Inferior parietal cortex (tissue), 1 donor: Measurements from ENCODE around the gene FAM78B.

ENCODE experiments used
- DNase-seq: peaks from one replicate; pipeline ENCODE4 v3.0.0-alpha.2; 2016; ENCODE audit errors: extremely low spot score

Gene FAM78B

DNA sequence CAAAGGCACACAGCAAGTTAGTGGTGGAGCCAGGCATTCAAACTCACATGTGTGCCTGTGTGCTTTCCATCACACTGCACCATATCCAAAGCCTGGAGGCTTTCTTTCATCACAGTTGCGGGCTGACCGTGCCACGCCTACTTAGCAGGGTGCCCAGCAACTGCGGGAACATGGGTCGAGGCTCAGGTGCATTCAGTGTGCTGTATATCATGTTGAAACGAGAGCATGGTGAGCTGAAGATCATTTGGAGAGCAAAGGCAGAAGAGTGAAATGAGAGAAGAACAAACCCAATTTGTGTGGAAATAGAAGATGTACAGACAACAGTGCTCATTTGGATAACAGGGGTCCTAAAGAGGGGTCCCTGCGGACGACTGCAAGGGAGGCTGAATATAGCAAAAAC, 46.5 kb downstream of the FAM78B start:
- no peak for DNase-seq

DNA sequence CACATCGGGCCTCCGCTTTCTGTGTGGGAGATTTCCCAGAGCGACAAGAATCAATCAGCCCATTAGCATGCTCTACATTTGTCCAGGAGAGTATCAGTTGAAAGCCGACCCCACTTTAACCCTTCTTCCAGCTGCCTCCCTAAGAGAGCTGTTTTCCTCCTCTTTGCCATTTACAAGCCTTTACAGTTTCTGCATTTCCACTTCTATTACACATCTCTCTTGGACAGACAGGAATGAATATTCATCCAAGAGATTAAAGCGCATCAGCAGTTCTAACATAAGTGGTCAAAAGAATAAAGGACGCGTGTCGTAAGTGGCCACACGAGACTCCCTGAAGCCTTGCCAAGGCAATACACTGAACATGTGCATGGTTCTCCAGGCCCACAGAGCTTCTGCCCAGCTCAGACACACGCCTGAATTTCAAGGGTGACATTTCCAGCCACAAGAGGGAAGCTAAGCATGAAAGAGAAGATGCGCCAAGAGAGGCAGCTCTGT, 47.3 kb downstream of the FAM78B start:
- peak; percentile 18 for DNase-seq

DNA sequence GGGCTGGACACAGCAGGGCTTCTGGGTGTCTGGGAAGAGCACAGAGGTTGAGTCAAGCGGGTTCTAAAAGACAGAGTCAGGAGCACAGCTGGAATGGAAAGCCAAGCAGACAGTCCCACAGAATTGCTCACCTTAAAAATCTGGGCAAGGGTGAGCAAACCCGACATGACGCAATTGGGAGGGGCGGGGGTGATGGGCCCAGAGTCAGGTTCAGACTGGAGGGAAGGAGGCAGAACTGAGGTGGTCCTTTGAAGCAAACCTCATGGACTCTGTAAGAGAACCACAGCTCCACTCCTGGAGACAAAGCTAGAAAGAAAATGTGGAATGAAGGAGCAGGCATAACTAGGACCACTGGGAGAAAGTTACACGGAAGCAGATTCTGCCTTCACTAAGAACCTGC, 49.0 kb downstream of the FAM78B start:
- DNase-seq: no peak

DNA sequence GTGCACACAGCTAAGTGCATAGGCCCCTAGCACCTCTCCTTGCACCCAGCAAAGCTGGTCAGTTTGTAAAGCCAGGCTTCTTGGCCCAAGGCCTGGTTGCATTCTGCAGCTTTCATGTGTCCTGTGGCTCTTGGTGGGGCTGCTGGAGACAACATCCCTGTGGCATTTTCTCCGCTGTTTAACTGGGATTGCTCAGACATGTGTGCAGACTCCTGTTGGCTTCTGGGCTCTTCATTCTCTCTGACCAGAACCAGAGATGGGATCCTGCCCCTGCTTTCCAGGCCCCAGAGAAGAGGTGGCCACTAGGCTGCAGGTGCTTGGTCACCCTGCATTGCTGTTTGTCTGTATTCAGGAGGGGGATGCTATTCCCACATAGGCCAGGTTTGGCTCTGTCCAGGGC, 50.8 kb downstream of the FAM78B start:
- no peak for DNase-seq

DNA sequence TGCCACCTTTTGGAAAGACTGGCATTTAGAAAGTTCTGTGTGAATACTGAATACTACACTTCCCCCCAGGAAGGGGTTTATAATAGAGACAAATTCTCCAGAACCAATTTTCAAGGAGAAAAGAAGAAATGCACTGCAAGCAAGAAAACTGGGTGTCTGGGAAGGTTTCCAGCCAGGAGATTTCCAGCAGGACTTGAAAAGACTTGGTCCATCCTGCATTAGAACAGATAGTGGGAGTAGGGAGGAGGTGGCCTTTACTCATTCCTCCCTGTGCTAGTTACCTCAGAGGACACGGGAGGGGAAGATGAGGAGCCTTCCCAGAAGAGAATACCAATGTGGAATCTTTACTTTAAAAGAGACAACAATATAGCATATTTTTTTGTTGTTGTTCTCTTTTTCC, 52.4 kb downstream of the FAM78B start:
- peak; percentile 35 for DNase-seq

DNA sequence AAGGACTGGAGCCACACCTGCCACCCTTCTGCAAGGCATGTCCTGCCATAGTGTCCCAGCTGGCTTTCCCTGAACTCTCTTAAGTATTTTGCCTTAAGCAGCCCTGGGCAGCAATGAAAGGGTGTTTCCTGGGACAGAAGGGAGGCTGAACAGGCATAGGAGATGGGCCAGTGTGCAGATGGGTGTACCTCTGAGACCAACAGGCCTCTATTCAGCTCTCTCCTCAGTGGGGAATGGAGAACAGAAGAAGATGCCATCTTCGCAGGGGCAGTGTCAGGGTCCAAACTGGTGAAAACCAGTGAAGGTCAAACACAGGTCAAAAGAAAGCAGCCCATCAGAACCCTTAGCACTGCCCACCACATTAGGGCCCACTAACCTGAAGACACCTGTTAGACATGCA, 53.2 kb downstream of the FAM78B start:
- no peak for DNase-seq

DNA sequence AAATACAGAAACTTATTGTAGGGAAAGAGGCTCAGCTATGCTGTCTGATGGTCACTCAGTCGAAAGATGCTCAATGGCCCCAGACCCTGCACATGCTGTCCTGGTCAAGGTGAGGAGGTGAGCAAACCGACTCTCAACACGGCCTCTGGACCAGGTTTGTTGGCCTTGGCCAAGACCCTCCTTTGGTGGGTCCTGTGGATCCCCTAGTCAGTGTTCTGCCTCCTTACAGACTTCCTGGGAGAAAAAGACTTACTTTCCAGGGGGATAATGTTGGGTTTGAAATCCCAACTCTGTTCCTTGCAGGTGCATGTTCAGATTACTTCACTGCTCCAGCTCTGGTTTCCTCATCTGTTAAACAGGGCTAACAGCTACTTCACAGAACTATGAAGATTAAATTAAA, 53.8 kb downstream of the FAM78B start:
- no peak for DNase-seq

DNA sequence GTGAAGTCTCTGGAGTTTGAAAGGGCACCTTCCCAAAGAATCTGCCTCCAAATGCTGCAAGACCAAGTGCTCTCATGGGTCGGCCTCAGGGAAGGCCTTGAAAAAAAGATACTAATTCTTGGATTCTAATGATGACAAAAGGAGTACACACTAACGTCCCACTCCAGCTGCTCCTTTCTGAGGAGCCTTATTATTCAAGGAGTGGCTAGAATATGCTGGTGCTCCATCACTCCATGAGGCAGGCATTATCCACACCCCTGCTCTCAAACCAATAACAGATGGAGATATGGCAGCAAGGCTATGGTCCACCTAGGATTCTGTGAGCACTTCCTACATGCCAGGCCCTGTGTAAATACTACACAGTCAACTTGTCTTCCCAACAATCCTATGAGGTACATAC, 54.4 kb downstream of the FAM78B start:
- no peak for DNase-seq

DNA sequence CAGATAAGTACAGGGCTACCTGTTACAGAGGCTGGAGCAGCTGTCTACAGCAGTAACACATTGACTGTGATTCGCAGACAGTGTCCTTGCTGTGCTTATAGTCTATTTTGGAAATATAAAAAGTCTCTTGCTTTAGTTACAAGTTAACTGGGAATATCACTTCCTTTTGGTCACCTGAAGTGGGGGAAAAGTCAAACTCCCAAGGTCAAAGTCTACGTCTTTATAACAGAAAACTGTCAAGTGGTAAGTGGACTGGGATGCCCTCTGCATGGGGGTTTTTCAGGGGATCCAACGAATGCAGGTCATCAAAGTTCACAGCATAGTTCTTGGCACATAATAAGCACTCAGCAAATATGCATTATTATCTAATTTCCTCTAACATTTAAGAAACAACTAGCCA, 55.4 kb downstream of the FAM78B start:
- no peak for DNase-seq

DNA sequence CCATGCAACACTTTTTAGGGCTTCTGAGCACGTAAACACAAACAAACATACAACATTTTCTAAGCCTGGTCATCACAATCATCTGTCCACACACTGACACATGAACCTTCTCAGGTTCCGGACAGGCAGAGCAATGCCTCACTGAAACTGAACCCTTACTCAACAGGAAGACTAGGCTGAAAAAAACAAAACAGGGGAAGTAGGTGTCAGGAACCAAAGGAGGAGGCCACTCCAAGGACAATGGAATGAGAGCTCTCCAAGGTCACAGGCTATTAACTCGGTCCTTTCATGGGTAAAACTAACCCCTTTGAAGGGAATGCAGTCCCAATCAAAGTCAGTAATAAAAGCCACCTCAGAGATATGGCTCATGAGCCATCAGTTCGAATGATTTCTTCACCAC, 76.6 kb downstream of the FAM78B start:
- no peak for DNase-seq

DNA sequence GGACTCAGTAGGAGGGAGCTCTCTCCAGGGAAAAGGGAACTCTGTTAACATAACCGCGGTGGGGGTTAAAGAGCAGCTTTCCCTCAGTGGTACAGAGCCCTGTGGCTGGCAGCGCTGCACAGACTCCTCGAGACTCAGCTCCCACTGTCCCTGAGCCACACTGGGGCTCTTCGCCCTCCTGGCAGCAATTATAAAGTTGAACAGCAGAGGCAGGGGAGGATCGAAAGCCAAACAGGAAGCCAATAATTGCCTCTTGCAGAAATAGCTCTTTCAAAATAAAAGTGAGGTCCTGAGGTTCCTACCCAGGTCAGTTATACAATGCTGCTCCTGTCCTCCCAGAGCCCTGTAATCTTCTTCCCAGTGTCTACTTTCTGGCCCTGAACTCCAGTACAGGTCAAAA, 77.0 kb downstream of the FAM78B start:
- no peak for DNase-seq

DNA sequence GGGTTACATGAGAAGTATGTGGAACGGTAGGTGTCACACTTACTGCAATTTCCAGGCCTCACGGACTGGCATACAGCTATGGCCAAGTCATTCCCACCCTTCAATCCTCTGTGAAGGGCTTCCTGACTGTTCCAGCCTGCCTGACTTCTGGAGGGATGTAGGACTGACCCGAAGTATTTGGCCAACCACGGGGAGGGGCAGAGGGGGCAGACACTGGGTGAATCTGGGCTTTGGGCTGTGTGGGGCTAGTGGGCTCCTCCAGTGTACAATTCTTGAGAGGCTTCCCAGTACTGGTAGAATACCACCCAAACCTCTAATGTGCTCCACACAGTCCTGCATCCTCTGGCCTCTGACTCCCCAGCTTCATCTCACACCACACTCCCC, 78.2 kb downstream of the FAM78B start:
- DNase-seq: no peak

DNA sequence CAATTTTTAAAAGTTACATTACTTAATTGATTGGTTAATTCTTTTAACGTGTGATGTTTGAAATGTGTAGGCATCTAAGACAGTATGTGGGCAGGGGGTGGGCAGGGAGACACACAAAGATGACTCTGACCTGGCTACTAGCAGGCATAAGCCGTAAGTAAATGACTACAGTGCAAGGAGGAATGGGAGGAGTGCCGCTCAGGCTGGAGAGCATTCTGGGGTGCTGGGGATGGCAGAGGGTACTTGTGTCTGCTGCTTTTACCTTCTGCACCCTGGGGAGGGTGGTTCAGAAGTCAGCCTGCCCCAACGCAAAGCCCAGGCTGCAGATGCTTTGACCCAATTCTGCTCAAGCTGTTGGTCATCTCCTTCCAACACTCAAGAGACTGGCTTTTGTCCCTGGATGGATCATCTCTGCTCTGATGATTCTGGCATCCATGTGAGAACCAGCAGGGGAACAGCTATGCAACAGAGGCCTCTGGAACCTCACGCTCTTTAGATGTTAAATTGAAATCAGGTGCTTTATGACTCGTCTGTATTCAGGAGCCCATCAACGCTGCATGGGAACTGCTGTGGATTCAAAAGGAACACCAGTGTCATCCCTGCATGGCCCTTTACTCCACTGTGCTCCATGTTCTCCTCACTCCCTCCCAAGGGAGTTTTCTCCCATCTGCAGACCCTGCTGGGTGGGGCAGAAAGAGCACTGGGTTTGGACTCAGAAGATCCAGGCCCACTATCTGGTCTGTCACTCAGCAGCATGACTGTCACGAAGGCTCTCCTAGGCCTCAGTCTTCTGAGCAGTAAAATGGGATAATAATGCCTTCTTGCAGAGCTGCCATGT, 78.8 kb downstream of the FAM78B start:
- no peak for DNase-seq

DNA sequence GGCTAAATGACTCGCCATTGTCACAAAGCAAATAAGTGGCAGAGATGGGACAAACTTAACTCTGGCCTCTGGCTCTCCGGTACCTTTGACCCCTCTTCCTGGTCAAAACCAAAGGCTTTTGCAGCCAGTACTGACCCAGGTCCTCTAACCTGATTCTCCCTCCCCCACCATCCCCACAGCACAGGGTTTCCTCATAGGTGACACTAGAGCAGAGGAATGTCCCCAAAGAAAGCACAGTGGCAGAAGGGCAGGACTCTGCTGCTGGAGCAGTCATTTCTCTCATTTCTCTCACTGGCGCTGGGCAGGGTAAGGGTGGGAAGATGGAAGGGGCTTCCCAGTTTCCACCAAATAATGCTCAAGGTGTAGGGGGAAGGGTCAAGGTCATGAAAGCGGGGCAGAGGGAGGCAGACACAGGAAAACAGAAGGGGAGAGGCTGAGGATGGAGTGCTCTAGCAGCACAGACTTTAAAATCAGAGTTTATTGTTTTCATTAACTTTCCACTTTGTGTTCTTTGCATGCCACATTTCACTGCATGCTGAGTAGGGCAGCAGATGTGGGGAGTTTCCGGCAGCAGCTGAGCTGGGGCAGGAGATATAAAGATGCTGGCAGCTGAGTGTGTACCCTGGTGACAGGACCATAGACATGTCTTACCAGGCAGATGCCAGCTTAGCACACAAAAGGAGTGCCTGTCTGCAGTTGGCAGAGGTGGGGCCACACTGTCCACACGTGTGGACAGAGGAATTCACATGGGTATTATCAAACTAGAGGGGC, 80.5 kb downstream of the FAM78B start:
- no peak for DNase-seq

DNA sequence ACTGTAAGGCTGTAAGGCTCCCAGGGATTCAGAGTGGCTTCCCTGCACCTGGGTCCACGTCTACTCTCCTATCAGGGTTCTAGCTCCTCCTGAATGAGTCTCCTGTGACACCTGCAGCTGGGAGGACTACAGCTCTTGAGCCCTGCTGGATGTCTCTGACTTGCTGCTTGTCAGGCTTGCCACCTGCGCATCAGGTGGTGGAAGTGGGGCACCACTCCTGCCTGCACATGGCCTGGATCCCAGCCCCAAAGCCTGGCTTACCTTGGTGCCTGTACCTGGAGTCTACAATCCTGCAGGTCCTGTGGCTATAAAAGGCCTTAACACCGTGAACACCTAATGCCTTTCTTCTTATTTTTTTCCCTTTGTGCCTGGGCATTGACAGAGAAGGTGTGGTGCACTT, 82.2 kb downstream of the FAM78B start:
- no peak for DNase-seq

DNA sequence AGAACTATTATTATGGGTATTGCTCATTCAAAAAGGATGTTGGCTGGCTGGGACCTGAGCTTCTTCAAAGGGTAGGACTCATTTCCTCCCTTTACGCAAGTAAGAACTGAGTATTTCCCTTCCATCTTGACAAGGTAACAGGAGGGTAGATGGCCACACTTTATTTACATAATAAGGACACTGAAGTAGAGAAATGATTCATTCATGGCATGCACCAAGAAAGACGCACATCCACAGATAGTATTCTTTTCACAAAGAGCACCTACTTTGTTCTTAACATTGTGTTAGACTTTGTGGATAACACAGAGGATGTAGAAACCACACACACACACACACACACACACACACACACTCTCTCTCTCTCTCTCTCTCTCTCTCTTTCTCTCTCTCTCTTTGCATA, 82.9 kb downstream of the FAM78B start:
- no peak for DNase-seq

DNA sequence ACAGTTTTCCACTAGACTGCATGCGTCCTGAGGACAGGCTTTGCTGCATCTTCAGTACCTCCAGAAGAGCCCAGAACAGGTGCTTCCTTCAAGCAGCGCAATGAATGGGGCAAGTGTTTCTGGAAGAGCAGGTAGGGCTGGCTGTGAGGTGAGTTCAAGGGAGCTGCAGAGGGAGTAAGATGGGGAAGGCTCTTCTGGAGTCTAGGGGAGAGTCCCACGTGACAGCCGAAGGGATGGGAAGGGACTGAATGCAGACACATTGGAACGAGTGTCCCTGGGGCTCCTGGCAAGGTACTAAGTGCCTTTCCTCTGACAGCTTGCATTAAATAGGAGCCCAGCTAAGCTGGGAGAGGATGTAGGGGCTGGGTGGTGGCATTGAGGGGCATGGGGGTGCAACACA, 84.2 kb downstream of the FAM78B start:
- no peak for DNase-seq

DNA sequence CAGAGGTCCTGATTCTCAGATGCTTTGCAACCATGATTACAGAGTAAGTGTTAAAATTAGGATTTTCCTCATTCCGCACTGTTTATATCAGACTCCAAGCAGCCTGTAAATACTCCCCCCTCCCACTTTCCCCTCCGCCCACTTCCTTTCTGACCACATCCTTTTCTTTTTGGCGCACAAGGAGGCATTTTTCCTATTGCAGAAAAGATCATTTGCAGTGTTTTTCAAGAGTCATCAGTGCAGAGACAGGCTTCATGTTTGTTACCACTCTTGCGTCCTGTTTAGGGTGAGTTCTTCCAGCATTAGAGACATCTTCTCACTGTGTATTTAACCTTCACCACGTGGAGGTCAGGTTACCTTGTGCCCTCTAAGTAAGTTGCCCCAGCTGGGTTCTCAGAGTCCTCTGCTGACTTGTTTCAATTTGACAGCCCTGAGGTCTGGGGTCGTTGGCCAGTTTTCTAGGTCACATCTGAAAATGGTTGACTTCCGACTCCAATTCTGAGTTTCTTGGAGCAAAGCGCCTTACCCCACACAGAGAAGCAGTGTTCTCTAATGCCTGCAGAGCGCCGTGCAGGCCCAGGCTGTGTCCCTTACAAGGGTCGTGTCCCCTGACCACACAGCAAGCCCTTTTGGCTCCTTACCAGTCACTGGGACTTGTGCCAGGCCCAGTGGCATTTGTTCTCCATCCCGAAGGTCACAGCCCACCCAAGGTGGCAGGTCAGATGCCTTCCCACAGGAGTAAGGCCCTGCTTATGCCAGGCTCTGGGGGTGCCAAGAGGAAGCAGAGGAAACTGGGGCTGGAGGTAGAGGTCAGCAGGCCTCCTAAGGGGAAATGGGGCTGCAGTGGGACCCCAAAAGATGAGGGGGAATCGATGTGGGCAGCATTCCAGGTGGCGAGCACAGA, 85.6 kb downstream of the FAM78B start:
- DNase-seq: no peak

DNA sequence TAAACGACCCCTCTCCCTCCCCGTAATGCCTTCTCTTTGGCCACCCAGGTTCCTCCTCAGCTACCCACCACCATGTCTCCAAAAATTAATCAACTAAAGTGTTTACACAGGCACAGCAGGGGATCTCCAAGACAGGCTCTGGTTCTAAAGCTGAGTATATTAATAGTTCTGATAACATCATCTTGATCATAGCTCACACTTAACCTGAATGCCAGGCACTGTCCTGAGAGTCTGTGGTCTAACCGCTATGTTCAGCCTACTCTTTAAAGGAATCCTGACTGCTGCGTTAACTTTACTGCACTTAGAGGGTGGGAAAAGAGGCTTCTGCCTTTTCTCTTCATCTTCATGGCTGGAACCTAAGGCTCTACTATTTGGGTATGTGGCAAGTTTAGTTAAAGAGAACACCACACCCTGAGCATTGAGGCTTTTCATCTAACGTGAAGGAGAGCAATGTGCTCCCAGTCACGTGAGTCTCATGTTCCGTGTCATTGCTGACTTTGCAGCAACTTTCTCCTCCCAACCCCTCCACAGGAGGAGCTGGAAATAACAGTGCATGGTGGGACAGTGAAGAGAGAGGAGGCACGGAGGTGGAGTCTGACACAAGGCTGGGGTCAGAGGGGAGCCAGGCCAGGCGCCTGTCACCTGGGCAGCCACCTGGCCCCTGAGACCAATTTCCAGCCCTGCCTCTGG, 86.4 kb downstream of the FAM78B start:
- DNase-seq: no peak

DNA sequence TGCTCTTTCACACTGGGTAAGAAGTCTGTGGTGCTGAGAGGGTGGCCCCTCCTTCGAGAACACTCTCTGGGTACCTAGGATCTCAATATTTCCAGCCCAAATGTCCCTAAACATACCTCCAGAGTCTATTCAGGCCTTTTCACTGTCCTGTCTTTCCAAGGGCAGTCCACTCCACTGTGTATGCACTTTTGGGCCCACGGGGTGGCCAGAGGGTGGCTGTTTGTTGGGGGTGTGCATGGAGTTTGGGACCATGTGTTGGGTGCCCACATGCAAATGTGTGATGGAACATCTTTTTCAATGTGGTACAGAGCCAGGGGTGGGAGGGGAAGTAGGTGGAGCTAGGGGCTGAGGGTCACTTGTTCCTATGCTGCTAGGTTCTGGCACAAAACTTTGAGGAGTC, 87.5 kb downstream of the FAM78B start:
- no peak for DNase-seq

DNA sequence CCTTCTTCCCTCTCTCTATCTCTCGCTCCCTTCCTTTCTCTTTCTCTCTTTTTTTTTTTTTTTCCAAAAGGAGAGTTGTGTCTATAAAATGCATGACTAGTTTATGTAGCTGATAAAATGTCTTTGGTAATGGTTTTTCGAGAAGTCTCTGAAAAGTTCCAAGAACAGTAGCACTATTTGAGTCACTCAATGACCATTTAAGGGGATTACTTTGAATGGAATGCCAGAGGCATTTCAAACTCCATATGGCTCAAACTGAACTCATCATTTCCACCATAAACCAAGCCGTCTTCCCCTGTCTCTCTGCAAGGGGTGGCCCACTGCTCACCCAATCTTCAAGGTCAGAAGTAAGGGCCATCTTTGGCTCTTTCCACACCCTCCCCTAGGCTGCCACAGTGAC, 93.3 kb downstream of the FAM78B start:
- no peak for DNase-seq

DNA sequence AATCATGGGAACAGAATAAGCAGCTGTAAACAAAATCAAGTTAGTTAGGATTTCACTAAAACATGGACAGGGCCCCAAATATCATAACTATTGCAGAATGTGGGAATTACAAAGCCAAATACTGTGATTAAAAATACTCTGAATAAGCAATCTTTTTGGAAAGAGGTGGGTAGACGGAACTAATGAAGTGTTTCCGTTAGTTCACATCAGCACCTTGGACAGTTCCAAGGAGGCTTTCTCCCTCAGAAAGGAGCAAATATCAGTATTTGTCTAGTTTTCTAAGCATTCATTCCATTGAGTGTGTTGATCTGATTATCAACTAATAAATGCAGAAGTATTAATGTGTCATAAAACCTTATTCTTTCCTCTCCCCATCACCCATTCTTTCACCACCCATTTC, 97.4 kb downstream of the FAM78B start:
- DNase-seq: no peak
